BE2C (cell line): ENCODE measurements around the gene ATP1B3.

Experiments
- DNase-seq: peaks from one replicate; pipeline ENCODE4 v3.0.0-alpha.2; 2020
- H3K27me3 ChIP-seq: fragments of 250-450 bp; sonication (Bioruptor Pico); 2 replicates; pipeline ENCODE4 v1.5.1; 2020; ENCODE audit warnings: mild to moderate bottlenecking
- H3K36me3 ChIP-seq: fragments of 250-450 bp; sonication (Bioruptor Pico); 2 replicates; pipeline ENCODE4 v1.5.1; 2020; ENCODE audit warnings: mild to moderate bottlenecking
- H3K4me1 ChIP-seq: fragments of 250-450 bp; sonication (Bioruptor Pico); 2 replicates; pipeline ENCODE4 v1.5.1; 2020
- H3K4me3 ChIP-seq: 2 replicates; pipeline ENCODE4 v1.5.1; 2011; ENCODE audit warnings: low read depth, low read length
- H3K9me3 ChIP-seq: fragments of 250-450 bp; sonication (Bioruptor Pico); 2 replicates; pipeline ENCODE4 v1.5.1; 2020
- TF ChIP-seq, protein P1 (sequence below): IDR thresholded peaks from 2 replicates; pipeline ENCODE4 v1.5.1; 2012; ENCODE audit warnings: mild to moderate bottlenecking, low read depth, low read length

ATP1B3 gene

GRCh38 chr3:141950572-141951493, 74.4 kb downstream of the ATP1B3 start:
- no peak overlapping the region for H3K4me3 ChIP-seq
- no peaks in the 10 kb centered on the region for H3K27me3 ChIP-seq
- no peak for DNase-seq
- TF ChIP-seq, protein P1, sequence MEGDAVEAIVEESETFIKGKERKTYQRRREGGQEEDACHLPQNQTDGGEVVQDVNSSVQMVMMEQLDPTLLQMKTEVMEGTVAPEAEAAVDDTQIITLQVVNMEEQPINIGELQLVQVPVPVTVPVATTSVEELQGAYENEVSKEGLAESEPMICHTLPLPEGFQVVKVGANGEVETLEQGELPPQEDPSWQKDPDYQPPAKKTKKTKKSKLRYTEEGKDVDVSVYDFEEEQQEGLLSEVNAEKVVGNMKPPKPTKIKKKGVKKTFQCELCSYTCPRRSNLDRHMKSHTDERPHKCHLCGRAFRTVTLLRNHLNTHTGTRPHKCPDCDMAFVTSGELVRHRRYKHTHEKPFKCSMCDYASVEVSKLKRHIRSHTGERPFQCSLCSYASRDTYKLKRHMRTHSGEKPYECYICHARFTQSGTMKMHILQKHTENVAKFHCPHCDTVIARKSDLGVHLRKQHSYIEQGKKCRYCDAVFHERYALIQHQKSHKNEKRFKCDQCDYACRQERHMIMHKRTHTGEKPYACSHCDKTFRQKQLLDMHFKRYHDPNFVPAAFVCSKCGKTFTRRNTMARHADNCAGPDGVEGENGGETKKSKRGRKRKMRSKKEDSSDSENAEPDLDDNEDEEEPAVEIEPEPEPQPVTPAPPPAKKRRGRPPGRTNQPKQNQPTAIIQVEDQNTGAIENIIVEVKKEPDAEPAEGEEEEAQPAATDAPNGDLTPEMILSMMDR: no peak
- no peaks in the 10 kb centered on the region for H3K36me3 ChIP-seq
- no peaks in the 10 kb centered on the region for H3K9me3 ChIP-seq
- no peaks in the 10 kb centered on the region for H3K4me1 ChIP-seq

DNA sequence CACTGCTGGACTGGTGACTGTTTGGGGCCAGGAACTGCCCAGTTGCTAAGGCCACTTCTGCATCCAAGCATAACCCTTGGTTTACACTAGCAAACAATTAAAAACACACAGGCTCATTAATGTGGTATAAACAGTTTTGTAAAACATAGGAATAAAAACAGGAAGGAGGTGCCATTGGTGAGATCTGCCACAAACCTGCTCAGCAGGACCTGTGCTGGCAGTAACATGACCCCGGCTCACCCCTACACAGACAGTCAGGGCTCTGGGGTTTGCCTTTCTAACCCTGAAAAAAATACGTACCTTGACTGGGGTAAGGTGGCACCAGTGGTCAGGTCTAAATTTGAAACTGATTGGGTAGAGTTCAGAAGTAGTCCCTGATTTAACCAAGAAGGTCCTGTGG, 76.2 kb downstream of the ATP1B3 start:
- Histone ChIP-seq H3K27me3 (no peaks in the 10 kb centered on the region), H3K4me3 (no peak overlapping the region), H3K9me3 (no peaks in the 10 kb centered on the region), H3K4me1 (no peaks in the 10 kb centered on the region), H3K36me3 (no peaks in the 10 kb centered on the region)
- no peak for DNase-seq
- TF ChIP-seq, protein P1: no peak

- Histone ChIP-seq H3K4me3 (no peak overlapping the region), H3K9me3 (no peaks in the 10 kb centered on the region), H3K27me3 (no peaks in the 10 kb centered on the region), H3K4me1 (no peaks in the 10 kb centered on the region), H3K36me3 (peaks cover 9% of the 10 kb centered on the region)
- DNase-seq: no peak
- TF ChIP-seq, protein P1: no peak
Measured at GRCh38 chr3:141955175-141955574, 78.7 kb downstream of the ATP1B3 start.

- no peak for DNase-seq
- Histone ChIP-seq H3K4me3 (no peak overlapping the region), H3K4me1 (no peaks in the 10 kb centered on the region), H3K9me3 (no peaks in the 10 kb centered on the region), H3K27me3 (no peaks in the 10 kb centered on the region), H3K36me3 (peaks cover 12% of the 10 kb centered on the region)
- TF ChIP-seq, protein P1: no peak
Measured at GRCh38 chr3:141959589-141960554, 83.4 kb downstream of the ATP1B3 start.

DNA sequence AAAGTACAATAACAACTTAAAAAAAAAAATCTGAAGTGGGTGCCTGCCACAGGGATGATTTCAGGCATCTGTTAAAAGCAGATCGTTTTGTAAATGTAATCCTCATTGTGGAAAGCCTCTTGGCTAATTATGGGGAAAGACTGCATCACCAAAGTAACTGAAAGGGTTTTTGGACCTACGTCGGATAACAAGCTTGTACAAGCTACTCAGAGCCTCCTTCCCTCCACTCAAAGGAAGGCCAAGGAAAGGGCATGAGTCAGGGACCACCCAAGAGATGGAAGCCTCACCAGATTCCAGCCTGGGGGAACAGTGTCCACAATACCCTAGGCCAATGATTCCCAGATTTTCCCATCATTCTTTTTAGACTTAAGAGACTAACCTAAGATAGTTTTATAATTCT, 84.3 kb downstream of the ATP1B3 start:
- H3K36me3 ChIP-seq: peaks cover 12% of the 10 kb centered on the region
- no peaks in the 10 kb centered on the region for H3K27me3 ChIP-seq
- H3K4me1 ChIP-seq: no peaks in the 10 kb centered on the region
- H3K4me3 ChIP-seq: no peak overlapping the region
- TF ChIP-seq, protein P1: no peak
- no peaks in the 10 kb centered on the region for H3K9me3 ChIP-seq
- DNase-seq: no peak
